Glutamatergic neuron (in vitro differentiated cells): ENCODE data around the gene FGF8. TPM values are rescaled to one million over a fixed set of nuclear protein-coding genes. Genes with fewer than 3 reads are reported as not detected.

Experiments used
- DNase-seq: peaks from one replicate; pipeline ENCODE4 v3.0.0; 2022
- H3K27ac Mint-ChIP-seq: one replicate; pipeline ENCODE4 v1.8.0; 2020; ENCODE audit warnings: mild to moderate bottlenecking, mixed read lengths, inconsistent platforms; ENCODE audit not compliant: unreplicated experiment
- H3K27me3 Mint-ChIP-seq: one replicate; pipeline ENCODE4 v1.8.0; 2020; ENCODE audit warnings: mild to moderate bottlenecking, moderate library complexity, mixed read lengths, inconsistent platforms; ENCODE audit not compliant: unreplicated experiment
- H3K36me3 Mint-ChIP-seq: one replicate; pipeline ENCODE4 v1.8.0; 2020; ENCODE audit warnings: mild to moderate bottlenecking, mixed read lengths, inconsistent platforms; ENCODE audit not compliant: unreplicated experiment
- H3K4me1 Mint-ChIP-seq: one replicate; pipeline ENCODE4 v1.8.0; 2020; ENCODE audit warnings: mild to moderate bottlenecking, low read depth, mixed read lengths, inconsistent platforms; ENCODE audit not compliant: unreplicated experiment
- H3K4me3 Mint-ChIP-seq: one replicate; pipeline ENCODE4 v1.8.0; 2020; ENCODE audit warnings: mild to moderate bottlenecking, mixed read lengths, inconsistent platforms; ENCODE audit not compliant: unreplicated experiment
- H3K9me3 Mint-ChIP-seq: one replicate; pipeline ENCODE4 v1.8.0; 2020; ENCODE audit warnings: mild to moderate bottlenecking, moderate library complexity, mixed read lengths, inconsistent platforms; ENCODE audit not compliant: unreplicated experiment
- CTCF ChIP-seq: fragments of 200-600 bp; sonication (generic); IDR thresholded peaks from one replicate; pipeline ENCODE4 v1.5.0; 2021; ENCODE audit not compliant: partially characterized antibody, unreplicated experiment
- total RNA-seq: library from RNA; stranded (reverse); fragmentation: NEBNext Ultra II Directional; extraction: Animal tissue kit (Norgen Biotek cat#: 25700); gene quantifications from one replicate; pipeline ENCODE4 v1.2.1, GENCODE V29; 2021; ENCODE audit not compliant: unreplicated experiment

FGF8 gene
- total RNA-seq, 1 donor from 2014 or later, result 1.1 TPM

- Mint-ChIP-seq H3K27ac (no peak overlapping the region), H3K4me1 (peaks cover 9% of the 10 kb centered on the region), H3K27me3 (peaks cover 7% of the 10 kb centered on the region), H3K9me3 (peaks cover 3% of the 10 kb centered on the region), H3K36me3 (no peaks in the 10 kb centered on the region), H3K4me3 (no peak overlapping the region)
- TF ChIP-seq CTCF, result no peak
- DNase-seq, result no peak
Observed at GRCh38 chr10:101763141-101763846, 12.6 kb downstream of the FGF8 start.

GRCh38 chr10:101762736-101763135 lies 13.2 kb downstream of the FGF8 start:
- Mint-ChIP-seq H3K4me3 (no peak overlapping the region), H3K27ac (no peak overlapping the region), H3K27me3 (peaks cover 7% of the 10 kb centered on the region), H3K36me3 (no peaks in the 10 kb centered on the region), H3K9me3 (peaks cover 1% of the 10 kb centered on the region), H3K4me1 (peaks cover 5% of the 10 kb centered on the region)
- no peak for DNase-seq
- no peak for TF ChIP-seq CTCF

GRCh38 chr10:101761226-101761625 lies 14.7 kb downstream of the FGF8 start:
- H3K36me3 Mint-ChIP-seq, result no peaks in the 10 kb centered on the region
- peaks cover 5% of the 10 kb centered on the region for H3K4me1 Mint-ChIP-seq
- no peak for DNase-seq
- no peak for TF ChIP-seq CTCF
- peaks cover 1% of the 10 kb centered on the region for H3K9me3 Mint-ChIP-seq
- H3K4me3 Mint-ChIP-seq, result no peak overlapping the region
- H3K27me3 Mint-ChIP-seq, result peaks cover under 1% of the 10 kb centered on the region
- H3K27ac Mint-ChIP-seq, result no peak overlapping the region

GRCh38 chr10:101760510-101760909 lies 15.4 kb downstream of the FGF8 start:
- no peak for TF ChIP-seq CTCF
- peaks cover 5% of the 10 kb centered on the region for H3K4me1 Mint-ChIP-seq
- no peak overlapping the region for H3K27ac Mint-ChIP-seq
- H3K4me3 Mint-ChIP-seq, result no peak overlapping the region
- DNase-seq, result no peak
- H3K9me3 Mint-ChIP-seq, result no peaks in the 10 kb centered on the region
- H3K36me3 Mint-ChIP-seq, result no peaks in the 10 kb centered on the region
- no peaks in the 10 kb centered on the region for H3K27me3 Mint-ChIP-seq
